ENCODE measurements around the gene RGMB. TPM values are rescaled to one million over a fixed set of nuclear protein-coding genes. Genes with fewer than 3 reads are reported as not detected.

RGMB gene
- total RNA-seq, 2 experiments from 2014 or later, result 0.13 to 0.16 TPM

DNA sequence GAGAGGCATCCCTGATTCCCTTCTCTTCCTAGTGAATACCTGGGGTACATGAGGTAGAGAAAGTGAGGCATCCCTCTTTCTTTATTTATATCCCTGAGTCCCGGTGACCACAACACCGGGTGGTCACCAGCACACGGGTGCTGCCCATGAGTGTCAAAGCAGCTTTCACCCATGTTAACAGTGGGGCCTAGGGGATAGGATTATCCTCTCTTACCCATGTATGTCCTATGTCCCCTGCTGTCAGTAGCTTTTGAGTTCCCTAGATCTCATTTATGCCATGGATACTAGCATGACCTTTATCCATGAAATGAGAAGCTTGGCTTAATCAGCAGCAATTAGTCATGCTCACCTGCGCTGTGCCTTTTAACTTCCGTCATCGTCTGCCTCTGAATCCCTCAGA is 71.4 kb downstream of the RGMB start:
- ChIA-PET CTCF (no interaction called here), POLR2A (no interaction called here)
- H3K9me3 Mint-ChIP-seq (ENCODE audit: insufficient read depth), result peaks cover 17% of the 10 kb centered on the region
- no peaks in the 10 kb centered on the region for H3K27me3 Mint-ChIP-seq (ENCODE audit: low read depth)
- no peak overlapping the region for H3K4me3 Mint-ChIP-seq
- H3K36me3 Mint-ChIP-seq (ENCODE audit: low read depth), result no peaks in the 10 kb centered on the region
- no peak overlapping the region for H3K27ac Mint-ChIP-seq
- DNase-seq (no peak), ATAC-seq (no peak)
- peaks cover 1% of the 10 kb centered on the region for H3K4me1 Mint-ChIP-seq (ENCODE audit: low read depth)

DNA sequence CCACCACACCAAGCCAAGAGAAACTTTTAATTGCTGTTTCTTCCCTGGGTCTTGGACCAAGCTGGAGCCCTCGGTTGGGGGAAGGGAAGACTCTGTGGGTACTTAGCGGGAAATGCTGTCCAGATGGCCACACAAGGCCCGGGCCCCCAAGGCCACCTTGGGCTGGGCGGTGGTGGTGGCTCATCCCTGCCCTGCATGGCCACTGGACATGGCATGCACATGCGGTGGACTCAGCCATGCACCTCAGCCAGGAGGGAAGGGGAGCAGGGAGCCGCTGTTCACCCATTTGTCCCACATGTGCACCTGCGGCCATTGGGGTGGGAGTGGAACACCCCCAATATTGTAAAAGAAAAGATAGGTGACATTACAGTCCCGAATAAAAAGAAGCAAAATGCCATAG is 72.4 kb downstream of the RGMB start:
- H3K27me3 Mint-ChIP-seq (ENCODE audit: low read depth), result no peaks in the 10 kb centered on the region

More for the DNA sequence above, 72.4 kb downstream of the RGMB start:
- ATAC-seq (no peak), DNase-seq (no peak)
- Mint-ChIP-seq H3K9me3 (ENCODE audit: insufficient read depth) (peaks cover 17% of the 10 kb centered on the region), H3K4me1 (ENCODE audit: low read depth) (no peaks in the 10 kb centered on the region), H3K27ac (no peak overlapping the region), H3K4me3 (no peak overlapping the region), H3K36me3 (ENCODE audit: low read depth) (no peaks in the 10 kb centered on the region)
- ChIA-PET CTCF (no interaction called here), POLR2A (no interaction called here)

Other genes with a start within 250 kb of the RGMB start
- 10 to 100 TPM; 44.5 to 46.0 TPM for gene CHD1, start 155.3 kb downstream of the RGMB start, total RNA-seq

All from activated CD8-positive, alpha-beta T cell treated with anti-CD3 and anti-CD28 coated beads, Interleukin-2, amount 10 ng/mL, durations not matched to agents 7 days and 5 days (primary cell).